Esophagus (tissue), 2 donors: ENCODE measurements around the gene HIGD1A. TPM values are rescaled to one million over a fixed set of nuclear protein-coding genes. Genes with fewer than 3 reads are reported as not detected.

Source experiments
- H3K27ac ChIP-seq, 2 donors: one replicate each; pipeline ENCODE4 v1.5.1; 2013; ENCODE audit warnings: low read depth in 2 of 2, mild to moderate bottlenecking in 2 of 2, inconsistent platforms in 1 of 2, low read length in 1 of 2, moderate library complexity in 1 of 2
- H3K27me3 ChIP-seq, 2 donors: one replicate each; pipeline ENCODE4 v1.6.1; 2013; ENCODE audit warnings: low read length in 2 of 2, control low read depth in 1 of 2, mild to moderate bottlenecking in 1 of 2; ENCODE audit not compliant: insufficient read depth in 2 of 2, control insufficient read depth in 1 of 2
- H3K36me3 ChIP-seq, 2 donors: one replicate each; pipeline ENCODE4 v1.6.1; 2013; ENCODE audit warnings: low read length in 1 of 2; ENCODE audit not compliant: control insufficient read depth in 2 of 2, insufficient read depth in 2 of 2
- H3K4me1 ChIP-seq, 2 donors: one replicate each; pipeline ENCODE4 v1.6.1; 2013; ENCODE audit warnings: low read length in 1 of 2; ENCODE audit not compliant: control insufficient read depth in 2 of 2, insufficient read depth in 2 of 2
- H3K4me3 ChIP-seq, 2 donors: one replicate each; pipeline ENCODE4 v1.5.1; 2013; ENCODE audit warnings: low read length in 2 of 2, mild to moderate bottlenecking in 2 of 2, low read depth in 1 of 2, moderate library complexity in 1 of 2
- H3K9me3 ChIP-seq, 2 donors: one replicate each; pipeline ENCODE4 v1.6.1; 2013; ENCODE audit warnings: mild to moderate bottlenecking in 2 of 2, low read depth in 1 of 2, low read length in 1 of 2, moderate library complexity in 1 of 2; ENCODE audit not compliant: control insufficient read depth in 2 of 2, insufficient read depth in 1 of 2
- WGBS, 2 donors: extraction: QIAGEN DNeasy Blood & Tissue Kit; methylation state at CpG; one replicate each; pipeline ENCODE4 v1.1.7; 2013; 5-methylcytosine and 5-hydroxymethylcytosine counted together
- polyA plus RNA-seq, 2 donors: library from polyadenylated mRNA; stranded (reverse); fragments of 200-250 nt; gene quantifications; one replicate each; pipeline ENCODE4 v1.2.3, GENCODE V29; 2013
- donor health status: healthy with polysubstance abuse.
- donor health status: Bipolar disorder and iron deficiency.

Gene HIGD1A
- polyA plus RNA-seq, 2 donors: 137 to 161 TPM

DNA sequence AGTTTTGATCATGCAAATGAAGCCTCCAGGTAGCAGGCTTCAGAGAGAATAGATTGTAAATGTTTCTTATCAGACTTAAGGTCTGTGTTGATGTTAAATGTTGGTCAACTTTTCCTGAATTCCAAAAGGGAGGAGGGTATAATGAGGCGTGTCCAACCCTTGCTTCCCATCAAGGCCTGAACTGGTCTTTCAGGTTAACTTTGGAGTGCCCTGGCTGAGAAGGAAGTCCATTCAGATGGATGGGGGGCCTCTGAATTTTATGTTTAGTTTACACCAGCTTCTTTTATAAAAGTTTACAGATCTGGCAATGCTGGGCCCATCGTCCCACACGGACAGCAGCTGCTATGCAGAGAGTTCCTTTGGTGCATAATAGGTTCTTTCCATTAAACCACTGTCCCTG, 40.2 kb downstream of the HIGD1A start:
- Histone ChIP-seq H3K27ac (no peak overlapping the region), H3K4me3 (no peak overlapping the region), H3K9me3 (no peaks in the 10 kb centered on the region), H3K27me3 (no peaks in the 10 kb centered on the region), H3K36me3 (no peaks in the 10 kb centered on the region), H3K4me1 (peaks cover 0 to 2% of the 10 kb centered on the region in 2 donors)
- 85 to 90% methylated on average over 3 of the region's 3 CpGs for WGBS, 2 donors

DNA sequence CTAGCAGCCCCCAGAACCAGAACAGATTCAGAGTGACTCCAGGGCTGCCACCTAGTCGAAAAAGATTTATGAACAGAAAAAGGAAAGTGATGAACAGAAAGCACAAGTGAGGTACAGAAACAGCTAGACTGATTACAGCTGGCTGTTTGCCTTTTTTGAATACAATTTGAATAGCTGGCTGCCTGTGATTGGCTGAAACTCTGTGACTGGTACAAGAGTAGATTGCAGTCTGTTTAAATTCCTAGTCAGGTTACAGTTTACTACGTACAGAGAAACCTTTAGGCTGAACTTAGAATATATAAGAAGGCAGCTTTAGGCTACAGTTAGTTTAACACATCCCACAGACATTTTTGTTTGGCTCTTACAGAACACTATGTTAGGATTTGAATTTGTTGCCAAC, 41.3 kb downstream of the HIGD1A start:
- H3K4me1 ChIP-seq: peaks cover 0 to 2% of the 10 kb centered on the region in 2 donors
- no peaks in the 10 kb centered on the region for H3K36me3 ChIP-seq
- no peak overlapping the region for H3K4me3 ChIP-seq
- no peak overlapping the region for H3K27ac ChIP-seq
- WGBS, 2 donors: 55 to 59% methylated on average over 2 of the region's 2 CpGs
- no peaks in the 10 kb centered on the region for H3K9me3 ChIP-seq
- H3K27me3 ChIP-seq: no peaks in the 10 kb centered on the region

DNA sequence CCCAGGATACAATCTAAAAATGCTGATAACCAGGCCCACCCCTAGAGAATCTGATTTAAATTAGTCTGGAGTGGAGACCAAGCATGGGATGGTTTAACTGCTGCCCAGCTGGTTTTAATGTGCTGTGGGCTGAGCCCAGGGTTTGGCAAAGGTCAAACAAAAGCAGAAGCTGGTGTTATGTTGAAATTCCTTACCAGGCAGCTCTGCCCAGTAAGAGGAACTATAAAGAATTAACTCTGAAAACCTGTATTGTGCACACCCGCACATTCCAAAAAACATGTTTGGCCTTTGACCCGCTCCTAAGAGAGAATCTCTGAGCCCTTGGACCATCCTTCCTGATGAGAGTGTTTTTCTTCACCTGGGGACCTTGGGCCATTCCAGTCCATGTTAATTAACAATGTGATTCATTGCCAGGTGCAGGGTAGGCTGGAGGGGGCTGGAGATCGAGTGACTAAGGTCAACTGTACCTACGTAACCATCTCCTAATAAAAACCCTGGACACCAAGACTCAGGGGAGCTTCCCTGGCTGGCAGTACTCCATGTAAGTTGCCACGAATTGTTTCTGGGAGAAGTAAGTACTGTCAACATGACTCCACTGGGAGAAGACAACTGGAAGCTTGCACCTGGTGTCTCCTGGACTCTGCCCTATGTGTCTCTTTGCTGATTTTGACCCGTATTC, 42.1 kb downstream of the HIGD1A start:
- Histone ChIP-seq H3K36me3 (no peaks in the 10 kb centered on the region), H3K27ac (peak overlapping the region in 1 of 2 donors; percentile 36), H3K9me3 (no peaks in the 10 kb centered on the region), H3K27me3 (no peaks in the 10 kb centered on the region), H3K4me3 (no peak overlapping the region), H3K4me1 (peaks cover 0 to 2% of the 10 kb centered on the region in 2 donors)
- WGBS, 2 donors: 77 to 84% methylated on average over 6 of the region's 6 CpGs

DNA sequence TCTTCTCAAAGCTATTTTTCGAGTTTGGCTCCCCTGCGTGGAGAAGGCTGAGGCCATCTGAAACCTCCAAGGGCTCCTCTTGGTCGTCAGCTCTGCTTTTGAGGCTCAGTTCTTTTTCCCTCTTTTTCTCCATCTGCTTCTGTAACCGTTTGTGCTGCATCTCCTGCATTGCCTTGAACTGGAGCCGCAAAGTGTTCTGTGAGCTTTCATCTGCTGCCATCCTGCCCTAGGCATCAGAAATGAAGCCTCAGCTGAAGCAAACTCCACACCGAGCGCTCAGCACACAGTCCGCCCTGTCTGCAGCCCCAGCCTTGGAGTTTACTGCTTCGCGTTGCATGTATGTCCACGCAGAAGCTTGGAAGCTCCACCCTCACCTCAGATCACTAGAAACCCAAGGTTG, 46.2 kb downstream of the HIGD1A start:
- H3K36me3 ChIP-seq: no peaks in the 10 kb centered on the region
- H3K27me3 ChIP-seq: no peaks in the 10 kb centered on the region
- H3K27ac ChIP-seq: no peak overlapping the region
- no peak overlapping the region for H3K4me3 ChIP-seq
- H3K4me1 ChIP-seq: peaks cover 0 to 2% of the 10 kb centered on the region in 2 donors
- H3K9me3 ChIP-seq: no peaks in the 10 kb centered on the region
- 83 to 85% methylated on average over 11 of the region's 11 CpGs for WGBS, 2 donors

DNA sequence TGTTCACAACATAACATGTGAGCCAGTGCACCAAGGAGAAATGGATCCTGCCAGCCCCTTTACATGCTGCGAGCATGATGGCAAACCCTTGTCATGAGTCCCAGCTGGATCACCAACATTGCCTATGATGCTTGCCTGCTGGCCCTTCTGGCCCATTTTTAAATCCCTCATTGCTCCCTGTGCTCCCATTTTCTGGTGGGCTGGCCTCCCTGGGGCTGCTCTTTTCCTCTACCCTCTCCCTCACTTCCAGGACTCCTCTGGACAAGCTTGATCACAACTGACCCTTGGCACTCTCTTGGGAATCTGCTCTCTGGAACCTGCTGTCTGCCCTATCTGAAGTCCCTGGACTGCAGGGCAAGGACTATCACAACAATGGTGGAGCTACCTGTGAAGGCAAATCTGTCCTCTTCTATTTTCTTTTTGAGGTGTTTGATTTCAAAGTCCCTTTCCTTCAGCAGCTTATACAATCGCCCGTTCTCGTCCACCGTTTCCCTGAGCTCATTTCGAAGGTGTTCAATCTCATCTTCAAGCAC, 47.5 kb downstream of the HIGD1A start:
- Histone ChIP-seq H3K4me1 (peaks cover 0 to 2% of the 10 kb centered on the region in 2 donors), H3K4me3 (no peak overlapping the region), H3K27ac (no peak overlapping the region), H3K9me3 (no peaks in the 10 kb centered on the region), H3K27me3 (no peaks in the 10 kb centered on the region), H3K36me3 (no peaks in the 10 kb centered on the region)
- 93 to 96% methylated on average over 6 of the region's 6 CpGs for WGBS, 2 donors

DNA sequence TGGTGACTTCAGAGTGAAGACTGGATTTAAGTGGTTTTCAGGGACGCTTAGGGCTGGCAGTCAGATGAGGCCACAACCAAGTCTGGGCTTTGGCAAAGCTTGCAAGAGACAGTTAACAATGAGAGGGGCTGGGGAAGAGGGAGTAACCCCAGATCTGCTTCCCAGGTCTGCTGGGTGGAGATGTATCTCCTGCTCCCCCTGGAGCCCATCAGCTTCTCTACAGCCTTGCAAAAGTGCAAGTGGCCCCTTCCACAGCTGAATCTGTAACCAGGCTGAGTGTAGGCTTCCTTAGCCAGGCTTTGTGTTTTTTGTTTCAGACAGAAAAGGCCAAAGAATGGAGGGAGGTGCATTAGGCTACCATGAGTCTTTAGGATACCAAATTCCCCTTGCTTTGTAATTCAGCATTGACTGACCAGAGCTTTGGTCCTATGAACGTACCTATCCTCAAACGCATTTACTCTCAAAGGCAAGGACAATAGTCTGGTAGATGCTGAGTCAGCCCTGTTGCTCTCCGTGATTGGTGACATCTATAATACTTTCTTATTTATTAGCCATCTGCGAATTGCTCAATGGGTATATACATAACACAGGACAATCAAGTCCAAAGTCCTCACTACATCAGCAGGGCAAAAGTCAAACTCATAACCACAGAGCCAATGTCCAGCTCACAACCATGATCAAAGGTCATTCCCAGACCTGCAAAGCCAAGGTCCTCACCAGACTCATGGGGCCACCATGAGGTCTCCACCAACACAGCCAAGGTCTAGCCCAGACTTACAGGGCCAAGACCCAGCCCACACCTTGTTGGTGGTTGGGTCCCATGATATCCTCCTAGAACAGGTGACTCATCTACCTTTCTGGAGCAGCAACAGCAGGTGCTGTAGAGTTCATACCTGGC, 48.4 kb downstream of the HIGD1A start:
- Histone ChIP-seq H3K9me3 (no peaks in the 10 kb centered on the region), H3K4me1 (no peaks in the 10 kb centered on the region), H3K36me3 (no peaks in the 10 kb centered on the region), H3K4me3 (no peak overlapping the region), H3K27ac (no peak overlapping the region), H3K27me3 (no peaks in the 10 kb centered on the region)
- 75 to 76% methylated on average over 5 of the region's 5 CpGs for WGBS, 2 donors

DNA sequence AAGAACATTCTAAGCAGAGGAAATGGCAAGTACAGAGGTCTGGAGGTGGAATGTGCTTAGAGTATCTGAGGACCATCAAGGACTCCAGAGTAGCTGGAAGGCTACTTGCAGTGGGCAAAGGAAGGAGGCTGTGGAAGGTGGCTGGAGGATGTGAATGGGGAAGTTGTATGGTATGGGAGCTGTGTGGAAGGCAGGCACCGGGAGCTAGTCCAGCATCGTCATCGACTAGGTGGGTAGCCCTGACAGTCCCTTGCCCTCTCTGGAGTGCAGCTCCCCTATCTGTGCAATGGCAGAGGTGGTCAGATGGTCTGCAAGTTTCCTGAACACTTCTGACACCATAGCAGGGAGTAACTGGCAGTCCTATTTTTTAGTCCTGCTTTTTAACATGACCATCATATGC, 50.5 kb downstream of the HIGD1A start:
- Histone ChIP-seq H3K27me3 (no peaks in the 10 kb centered on the region), H3K4me3 (no peak overlapping the region), H3K36me3 (no peaks in the 10 kb centered on the region), H3K27ac (no peak overlapping the region), H3K4me1 (no peaks in the 10 kb centered on the region), H3K9me3 (no peaks in the 10 kb centered on the region)
- WGBS, 2 donors: 90 to 100% methylated on average over 3 of the region's 3 CpGs

DNA sequence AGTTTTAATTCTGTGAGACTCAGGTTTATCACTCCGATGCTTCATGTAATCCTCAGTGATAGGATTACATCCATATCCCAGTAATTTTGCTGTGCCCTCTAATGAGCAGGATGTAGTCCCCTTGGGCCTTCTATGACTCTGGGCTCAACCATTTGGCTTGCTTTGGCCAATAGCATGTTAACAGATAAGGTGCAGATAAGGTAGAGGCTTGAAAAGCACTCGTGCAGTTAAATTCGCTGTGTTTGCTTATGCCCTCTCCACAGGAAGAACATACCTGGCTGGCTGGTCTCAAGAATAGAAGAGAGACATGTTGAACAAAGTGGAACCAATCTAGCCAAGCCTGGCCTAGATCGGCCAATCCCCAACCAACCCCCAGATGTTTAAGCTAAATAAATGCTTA, 51.3 kb downstream of the HIGD1A start:
- H3K4me1 ChIP-seq: peaks cover 0 to 3% of the 10 kb centered on the region in 2 donors
- no peaks in the 10 kb centered on the region for H3K36me3 ChIP-seq
- no peak overlapping the region for H3K4me3 ChIP-seq
- no peaks in the 10 kb centered on the region for H3K27me3 ChIP-seq
- no peaks in the 10 kb centered on the region for H3K9me3 ChIP-seq
- 92 to 93% methylated on average over 4 of the region's 4 CpGs for WGBS, 2 donors
- H3K27ac ChIP-seq: no peak overlapping the region

DNA sequence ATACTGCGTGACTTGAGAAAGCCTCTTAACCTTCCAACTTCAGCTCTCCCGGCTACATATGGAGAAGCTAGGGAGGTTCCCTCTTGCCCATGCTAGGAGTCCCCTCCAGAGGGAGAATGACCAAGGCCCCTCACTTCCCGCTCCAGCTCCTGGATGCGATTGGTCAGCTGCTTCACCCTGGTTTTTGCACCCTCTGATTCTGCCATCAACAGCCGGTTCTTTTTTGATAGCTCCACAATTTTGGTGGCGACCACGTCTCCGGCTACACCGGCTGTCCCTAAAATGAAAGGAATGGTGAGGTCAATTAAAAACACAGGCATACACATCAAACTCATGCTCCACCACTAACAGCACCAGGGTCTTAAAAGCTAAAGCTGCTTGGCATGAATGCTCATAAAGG, 51.8 kb downstream of the HIGD1A start:
- 96 to 97% methylated on average over 9 of the region's 9 CpGs for WGBS, 2 donors
- no peaks in the 10 kb centered on the region for H3K27me3 ChIP-seq
- H3K36me3 ChIP-seq: no peaks in the 10 kb centered on the region
- H3K4me3 ChIP-seq: no peak overlapping the region
- no peaks in the 10 kb centered on the region for H3K9me3 ChIP-seq
- no peak overlapping the region for H3K27ac ChIP-seq
- H3K4me1 ChIP-seq: peaks cover 0 to 3% of the 10 kb centered on the region in 2 donors
